KG1 (cell line): ENCODE measurements around the gene MARCKSL1.
"Not testable (repeated sequence)": the region's sequence is repeated elsewhere in the genome, so short reads cannot be mapped to it uniquely, and the experiment has no call there.

ENCODE experiments used
- DNase-seq: peaks from one replicate; lab custom pipeline; 2025; lab: John Stamatoyannopoulos, UW

The MARCKSL1 gene

GRCh38 chr1:32333251-32333963 lies 2.6 kb downstream of the MARCKSL1 start:
- no peak for DNase-seq

GRCh38 chr1:32332290-32333079 lies 3.5 kb downstream of the MARCKSL1 start:
- no peak for DNase-seq

GRCh38 chr1:32331549-32331948 lies 4.5 kb downstream of the MARCKSL1 start:
- no peak for DNase-seq

GRCh38 chr1:32330558-32331151 lies 5.4 kb downstream of the MARCKSL1 start:
- no peak for DNase-seq

- DNase-seq, result no peak
These were observed 6.0 kb downstream of the MARCKSL1 start for GRCh38 chr1:32329931-32330466.

- DNase-seq, result no peak
These were observed 8.8 kb downstream of the MARCKSL1 start for GRCh38 chr1:32327204-32327603.

GRCh38 chr1:32321712-32322291 lies 14.2 kb downstream of the MARCKSL1 start:
- no peak for DNase-seq

GRCh38 chr1:32318127-32318869 lies 17.7 kb downstream of the MARCKSL1 start:
- DNase-seq, result no peak

GRCh38 chr1:32316903-32317277 lies 19.1 kb downstream of the MARCKSL1 start:
- no peak for DNase-seq

- no peak for DNase-seq
These were observed 24.2 kb downstream of the MARCKSL1 start for GRCh38 chr1:32311709-32312393.

- DNase-seq, result no peak
These were observed 26.1 kb downstream of the MARCKSL1 start for GRCh38 chr1:32309960-32310359.

- DNase-seq, result no peak
These were observed 28.7 kb downstream of the MARCKSL1 start for GRCh38 chr1:32307324-32307723.

GRCh38 chr1:32305310-32305709 lies 30.7 kb downstream of the MARCKSL1 start:
- no peak for DNase-seq

GRCh38 chr1:32303997-32304622 lies 31.9 kb downstream of the MARCKSL1 start:
- no peak for DNase-seq

GRCh38 chr1:32303358-32303757 lies 32.7 kb downstream of the MARCKSL1 start:
- DNase-seq, result no peak

GRCh38 chr1:32299327-32299726 lies 36.7 kb downstream of the MARCKSL1 start:
- no peak for DNase-seq

GRCh38 chr1:32298211-32298610 lies 37.8 kb downstream of the MARCKSL1 start:
- not testable (repeated sequence) for DNase-seq

GRCh38 chr1:32291708-32292538 lies 44.1 kb downstream of the MARCKSL1 start, which contains the start of gene HDAC1:
HDAC1 (plus strand) TSS chr1:32292083; CDS start chr1:32292170, 87 bp downstream.
- DNase-seq, result peak; percentile 92

GRCh38 chr1:32291145-32291707 lies 44.8 kb downstream of the MARCKSL1 start:
- no peak for DNase-seq
